ENCODE measurements around the gene ZNF789.
A peak's percentile ranks its signal among the peaks of the same experiment; 100 is the strongest.

DNA sequence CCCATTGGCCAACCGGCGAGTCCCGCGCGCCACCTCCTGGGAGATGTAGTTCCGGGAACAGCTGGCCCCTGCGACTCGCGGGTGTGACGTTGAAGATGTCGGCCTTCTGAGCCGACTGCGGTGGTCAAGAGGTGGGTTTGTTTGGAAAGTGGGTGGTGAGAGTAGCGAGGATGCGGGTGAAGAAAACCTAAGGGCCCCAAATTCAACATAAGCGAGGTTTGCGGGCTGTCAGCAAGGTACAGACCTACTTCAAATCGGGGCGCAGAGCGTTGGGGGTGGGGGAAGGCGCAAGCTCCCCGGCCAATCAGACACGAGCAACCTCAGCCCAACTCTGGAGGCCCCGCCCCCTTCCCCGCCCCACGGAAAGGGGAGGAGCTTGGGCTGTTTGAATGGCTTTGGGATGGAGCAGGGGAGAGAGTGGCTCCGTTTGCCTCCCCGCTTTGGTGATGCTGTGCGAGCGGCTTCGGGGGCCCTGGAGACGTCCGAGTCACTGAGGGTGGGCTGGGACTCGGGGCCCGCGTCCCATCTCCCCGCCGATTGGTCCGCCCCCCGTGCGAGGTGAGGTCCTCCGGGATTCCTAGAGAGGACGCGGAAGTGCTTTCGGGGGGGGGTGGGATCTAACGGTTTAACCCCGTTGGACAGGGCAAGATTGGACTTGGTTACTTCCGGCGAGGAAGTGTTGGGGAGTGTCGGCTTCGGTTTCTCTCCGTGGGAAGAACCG is 32.1 kb downstream of the ZNF789 start, which contains the start of gene ZKSCAN5:
- peak; percentile 99 for TF ChIP-seq ELF1 (IDR thresholded peaks at IDR 0.05)
- TF ChIP-seq NRF1 (IDR thresholded peaks at IDR 0.05; ENCODE audit: low read depth, low read length) = no peak
- TF ChIP-seq, protein P1, sequence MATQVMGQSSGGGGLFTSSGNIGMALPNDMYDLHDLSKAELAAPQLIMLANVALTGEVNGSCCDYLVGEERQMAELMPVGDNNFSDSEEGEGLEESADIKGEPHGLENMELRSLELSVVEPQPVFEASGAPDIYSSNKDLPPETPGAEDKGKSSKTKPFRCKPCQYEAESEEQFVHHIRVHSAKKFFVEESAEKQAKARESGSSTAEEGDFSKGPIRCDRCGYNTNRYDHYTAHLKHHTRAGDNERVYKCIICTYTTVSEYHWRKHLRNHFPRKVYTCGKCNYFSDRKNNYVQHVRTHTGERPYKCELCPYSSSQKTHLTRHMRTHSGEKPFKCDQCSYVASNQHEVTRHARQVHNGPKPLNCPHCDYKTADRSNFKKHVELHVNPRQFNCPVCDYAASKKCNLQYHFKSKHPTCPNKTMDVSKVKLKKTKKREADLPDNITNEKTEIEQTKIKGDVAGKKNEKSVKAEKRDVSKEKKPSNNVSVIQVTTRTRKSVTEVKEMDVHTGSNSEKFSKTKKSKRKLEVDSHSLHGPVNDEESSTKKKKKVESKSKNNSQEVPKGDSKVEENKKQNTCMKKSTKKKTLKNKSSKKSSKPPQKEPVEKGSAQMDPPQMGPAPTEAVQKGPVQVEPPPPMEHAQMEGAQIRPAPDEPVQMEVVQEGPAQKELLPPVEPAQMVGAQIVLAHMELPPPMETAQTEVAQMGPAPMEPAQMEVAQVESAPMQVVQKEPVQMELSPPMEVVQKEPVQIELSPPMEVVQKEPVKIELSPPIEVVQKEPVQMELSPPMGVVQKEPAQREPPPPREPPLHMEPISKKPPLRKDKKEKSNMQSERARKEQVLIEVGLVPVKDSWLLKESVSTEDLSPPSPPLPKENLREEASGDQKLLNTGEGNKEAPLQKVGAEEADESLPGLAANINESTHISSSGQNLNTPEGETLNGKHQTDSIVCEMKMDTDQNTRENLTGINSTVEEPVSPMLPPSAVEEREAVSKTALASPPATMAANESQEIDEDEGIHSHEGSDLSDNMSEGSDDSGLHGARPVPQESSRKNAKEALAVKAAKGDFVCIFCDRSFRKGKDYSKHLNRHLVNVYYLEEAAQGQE (IDR thresholded peaks at IDR 0.05; ENCODE audit: low read depth, low read length) = no peak
- TF ChIP-seq, protein P2, sequence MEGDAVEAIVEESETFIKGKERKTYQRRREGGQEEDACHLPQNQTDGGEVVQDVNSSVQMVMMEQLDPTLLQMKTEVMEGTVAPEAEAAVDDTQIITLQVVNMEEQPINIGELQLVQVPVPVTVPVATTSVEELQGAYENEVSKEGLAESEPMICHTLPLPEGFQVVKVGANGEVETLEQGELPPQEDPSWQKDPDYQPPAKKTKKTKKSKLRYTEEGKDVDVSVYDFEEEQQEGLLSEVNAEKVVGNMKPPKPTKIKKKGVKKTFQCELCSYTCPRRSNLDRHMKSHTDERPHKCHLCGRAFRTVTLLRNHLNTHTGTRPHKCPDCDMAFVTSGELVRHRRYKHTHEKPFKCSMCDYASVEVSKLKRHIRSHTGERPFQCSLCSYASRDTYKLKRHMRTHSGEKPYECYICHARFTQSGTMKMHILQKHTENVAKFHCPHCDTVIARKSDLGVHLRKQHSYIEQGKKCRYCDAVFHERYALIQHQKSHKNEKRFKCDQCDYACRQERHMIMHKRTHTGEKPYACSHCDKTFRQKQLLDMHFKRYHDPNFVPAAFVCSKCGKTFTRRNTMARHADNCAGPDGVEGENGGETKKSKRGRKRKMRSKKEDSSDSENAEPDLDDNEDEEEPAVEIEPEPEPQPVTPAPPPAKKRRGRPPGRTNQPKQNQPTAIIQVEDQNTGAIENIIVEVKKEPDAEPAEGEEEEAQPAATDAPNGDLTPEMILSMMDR (IDR thresholded peaks at IDR 0.05) = no peak
- TF ChIP-seq, protein P3, sequence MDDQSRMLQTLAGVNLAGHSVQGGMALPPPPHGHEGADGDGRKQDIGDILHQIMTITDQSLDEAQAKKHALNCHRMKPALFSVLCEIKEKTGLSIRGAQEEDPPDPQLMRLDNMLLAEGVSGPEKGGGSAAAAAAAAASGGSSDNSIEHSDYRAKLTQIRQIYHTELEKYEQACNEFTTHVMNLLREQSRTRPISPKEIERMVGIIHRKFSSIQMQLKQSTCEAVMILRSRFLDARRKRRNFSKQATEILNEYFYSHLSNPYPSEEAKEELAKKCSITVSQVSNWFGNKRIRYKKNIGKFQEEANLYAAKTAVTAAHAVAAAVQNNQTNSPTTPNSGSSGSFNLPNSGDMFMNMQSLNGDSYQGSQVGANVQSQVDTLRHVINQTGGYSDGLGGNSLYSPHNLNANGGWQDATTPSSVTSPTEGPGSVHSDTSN (IDR thresholded peaks at IDR 0.05) = peak; percentile 30
- peak; percentile 80 for TF ChIP-seq SIN3A (IDR thresholded peaks at IDR 0.05; ENCODE audit: borderline replicate concordance, low read depth, low read length)
- TF ChIP-seq EP300 (IDR thresholded peaks at IDR 0.05; ENCODE audit: borderline replicate concordance in 1 of 2, low read depth in 1 of 2, low read length in 1 of 2) = no peak
- TF ChIP-seq TAF1 (IDR thresholded peaks at IDR 0.05; ENCODE audit: borderline replicate concordance, low read depth, low read length) = peak; percentile 98
- no peak for TF ChIP-seq JUND (IDR thresholded peaks at IDR 0.05)
- TF ChIP-seq, protein P4, sequence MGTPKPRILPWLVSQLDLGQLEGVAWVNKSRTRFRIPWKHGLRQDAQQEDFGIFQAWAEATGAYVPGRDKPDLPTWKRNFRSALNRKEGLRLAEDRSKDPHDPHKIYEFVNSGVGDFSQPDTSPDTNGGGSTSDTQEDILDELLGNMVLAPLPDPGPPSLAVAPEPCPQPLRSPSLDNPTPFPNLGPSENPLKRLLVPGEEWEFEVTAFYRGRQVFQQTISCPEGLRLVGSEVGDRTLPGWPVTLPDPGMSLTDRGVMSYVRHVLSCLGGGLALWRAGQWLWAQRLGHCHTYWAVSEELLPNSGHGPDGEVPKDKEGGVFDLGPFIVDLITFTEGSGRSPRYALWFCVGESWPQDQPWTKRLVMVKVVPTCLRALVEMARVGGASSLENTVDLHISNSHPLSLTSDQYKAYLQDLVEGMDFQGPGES (IDR thresholded peaks at IDR 0.05; ENCODE audit: low read depth, low read length) = no peak
